Astrocyte of the cerebellum (primary cell): Measurements from ENCODE around the gene ADCY3.

Experiments
- DNase-seq: peaks from one replicate; pipeline ENCODE4 v3.0.0-alpha.2; 2011; ENCODE audit warnings: low read depth
- H3K4me3 ChIP-seq: 2 replicates; pipeline ENCODE4 v1.5.1; 2011; ENCODE audit warnings: mild to moderate bottlenecking, low read depth, low read length, moderate library complexity
- CTCF ChIP-seq: IDR thresholded peaks from 2 replicates; pipeline ENCODE4 v1.5.1; 2012; ENCODE audit warnings: low read length, low read depth, moderate library complexity, mild to moderate bottlenecking; ENCODE audit errors: missing control alignments
- in situ Hi-C: cut with HindIII; loops from 2 replicates; pipeline ENCODE4 v1.10.0; 2017; ENCODE audit warnings: low sequenced_read_pairs

Gene ADCY3

GRCh38 chr2:24875272-24875671, 44.8 kb downstream of the ADCY3 start:
- in situ Hi-C loops, result no loop called here
- H3K4me3 ChIP-seq, result no peak overlapping the region
- TF ChIP-seq CTCF, result no peak
- peak; percentile 83 for DNase-seq

- no peak overlapping the region for H3K4me3 ChIP-seq
- no peak for DNase-seq
- TF ChIP-seq CTCF, result no peak
- in situ Hi-C loops, result no loop called here
Observed at GRCh38 chr2:24874035-24874434, 46.0 kb downstream of the ADCY3 start.

- TF ChIP-seq CTCF, result no peak
- in situ Hi-C loops, result no loop called here
- DNase-seq, result no peak
Observed at GRCh38 chr2:24873619-24874018, 46.4 kb downstream of the ADCY3 start.

GRCh38 chr2:24872344-24873115, 47.5 kb downstream of the ADCY3 start:
- in situ Hi-C loops, result no loop called here
- no peak for DNase-seq
- no peak for TF ChIP-seq CTCF
- no peak overlapping the region for H3K4me3 ChIP-seq

More at GRCh38 chr2:24873619-24874018, 46.4 kb downstream of the ADCY3 start:
- no peak overlapping the region for H3K4me3 ChIP-seq

GRCh38 chr2:24871852-24872333, 48.1 kb downstream of the ADCY3 start:
- no peak for TF ChIP-seq CTCF
- DNase-seq, result no peak
- H3K4me3 ChIP-seq, result no peak overlapping the region
- in situ Hi-C loops, result no loop called here

GRCh38 chr2:24870891-24871705, 48.9 kb downstream of the ADCY3 start:
- TF ChIP-seq CTCF, result no peak
- in situ Hi-C loops, result no loop called here
- no peak overlapping the region for H3K4me3 ChIP-seq
- DNase-seq, result no peak
